Hematopoietic multipotent progenitor cell treated with erythropoietin and hydrocortisone succinate and interleukin-3 and kit ligand, for 4 days (in vitro differentiated cells): Measurements from ENCODE around the gene CASR.
A peak's percentile ranks its signal among the peaks of the same experiment; 100 is the strongest.

ENCODE experiments used
- DNase-seq: peaks from one replicate; pipeline ENCODE4 v3.0.0-alpha.2; 2015

Gene CASR

GRCh38 chr3:122217901-122218300 lies 34.4 kb downstream of the CASR start:
- DNase-seq, result no peak

DNA sequence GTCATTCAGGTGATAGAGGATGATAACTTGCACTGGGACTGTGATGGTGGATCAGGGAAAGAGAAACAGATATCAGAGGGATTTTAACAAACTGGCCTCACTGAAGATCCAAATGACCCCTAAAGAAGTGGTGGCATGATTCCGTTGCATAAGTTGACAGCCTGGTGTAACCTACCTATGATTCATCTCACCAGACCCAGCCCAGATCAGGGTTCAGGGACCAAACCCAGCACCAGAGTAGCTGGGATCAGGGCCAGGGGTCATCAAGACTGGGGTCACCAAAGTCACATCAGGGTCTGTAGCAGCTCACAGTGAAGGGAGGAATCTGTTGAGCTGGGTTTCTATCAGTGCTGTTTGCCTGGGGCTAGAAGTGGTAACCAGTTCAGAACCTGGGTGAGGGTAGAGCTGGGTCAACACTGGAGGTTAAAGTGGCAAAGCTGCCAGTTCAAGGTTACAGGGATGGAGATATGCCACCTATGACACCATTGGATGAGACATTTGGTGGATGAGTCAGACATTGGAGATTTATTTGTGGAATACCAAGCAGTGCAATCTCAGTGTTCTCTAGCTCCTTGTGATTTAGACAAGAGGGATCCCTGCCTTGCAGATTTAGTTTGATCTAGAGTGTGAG lies 35.9 kb downstream of the CASR start:
- no peak for DNase-seq

- no peak for DNase-seq
These were observed 43.7 kb downstream of the CASR start for GRCh38 chr3:122227036-122227781.

- no peak for DNase-seq
These were observed 46.7 kb downstream of the CASR start for GRCh38 chr3:122230174-122230573.

GRCh38 chr3:122231465-122232157 lies 48.1 kb downstream of the CASR start:
- no peak for DNase-seq

- no peak for DNase-seq
These were observed 49.0 kb downstream of the CASR start for GRCh38 chr3:122232485-122232884.

- peak; percentile 90 for DNase-seq
These were observed 49.9 kb downstream of the CASR start for GRCh38 chr3:122233101-122233952.

GRCh38 chr3:122234117-122234516 lies 50.6 kb downstream of the CASR start:
- DNase-seq, result no peak

- DNase-seq, result no peak
These were observed 51.7 kb downstream of the CASR start for GRCh38 chr3:122235147-122235546.

DNA sequence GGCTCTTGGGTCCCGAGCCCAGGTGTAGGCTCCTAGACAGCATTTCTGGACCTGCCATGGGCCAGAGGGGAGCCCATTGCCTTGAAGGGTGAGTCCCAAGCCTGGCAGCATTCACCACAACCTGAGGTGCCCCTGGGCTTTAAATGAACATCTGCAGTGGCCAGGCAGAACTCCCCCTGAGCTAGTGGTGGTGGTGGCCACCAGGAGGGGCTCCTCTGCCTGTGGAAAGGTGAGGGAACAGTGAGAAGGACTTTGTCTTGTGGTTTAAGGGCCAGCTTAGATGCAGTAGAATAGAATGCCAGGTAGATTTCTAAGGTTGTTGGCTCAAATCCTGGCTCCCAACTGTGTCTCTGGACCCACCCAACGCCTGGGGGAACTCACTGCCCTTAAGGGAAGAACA lies 55.6 kb downstream of the CASR start:
- no peak for DNase-seq

DNA sequence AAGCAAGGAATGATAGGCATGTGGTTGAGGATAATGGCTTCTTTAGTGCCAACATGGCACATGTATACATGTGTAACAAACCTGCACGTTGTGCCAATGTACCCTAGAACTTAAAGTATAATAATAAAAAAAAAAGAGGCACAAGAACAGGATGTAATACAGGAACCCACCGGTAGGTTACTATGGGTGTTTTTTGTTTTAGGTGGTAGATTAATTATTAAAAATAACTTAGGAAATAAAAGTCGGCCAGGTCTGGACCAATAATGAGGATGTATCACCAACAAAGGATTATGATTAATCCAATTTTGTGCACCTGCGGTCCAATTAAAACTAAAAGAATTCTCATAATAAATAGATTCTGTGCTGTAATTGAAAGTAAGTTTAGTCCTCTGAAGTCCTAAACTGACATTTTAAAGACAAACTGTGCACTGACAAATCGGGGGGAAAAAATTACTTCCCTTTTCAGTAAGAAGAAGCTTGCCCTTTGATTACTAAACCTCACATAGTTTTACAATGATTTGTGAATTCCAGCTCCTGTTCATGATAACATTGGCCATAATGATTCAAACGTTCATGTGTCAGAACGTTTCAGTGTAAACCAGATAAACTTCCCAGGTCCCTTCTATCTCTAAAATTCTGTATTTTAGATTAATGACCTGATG lies 62.2 kb downstream of the CASR start:
- DNase-seq, result peak; percentile 57

GRCh38 chr3:122246199-122246598 lies 62.7 kb downstream of the CASR start:
- no peak for DNase-seq

GRCh38 chr3:122247087-122247824 lies 63.8 kb downstream of the CASR start:
- peak; percentile 70 for DNase-seq

DNA sequence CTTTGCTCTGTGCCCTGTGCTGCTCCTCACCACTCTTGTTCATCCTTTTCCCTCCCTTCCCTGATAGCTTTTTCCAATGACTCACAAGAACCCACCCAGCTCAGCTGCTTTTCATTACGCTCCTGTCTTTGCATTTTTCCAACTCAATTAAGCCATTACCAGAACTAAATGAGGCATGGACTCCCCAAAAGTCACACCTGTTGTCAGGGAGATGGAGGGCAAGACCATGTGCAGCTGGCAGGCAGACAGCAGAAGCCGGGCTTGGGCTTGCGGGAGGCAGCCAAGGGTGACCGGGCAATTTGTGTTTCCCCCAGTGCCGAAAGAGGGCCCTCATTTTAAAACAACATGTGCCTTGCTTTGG lies 64.3 kb downstream of the CASR start:
- no peak for DNase-seq

DNA sequence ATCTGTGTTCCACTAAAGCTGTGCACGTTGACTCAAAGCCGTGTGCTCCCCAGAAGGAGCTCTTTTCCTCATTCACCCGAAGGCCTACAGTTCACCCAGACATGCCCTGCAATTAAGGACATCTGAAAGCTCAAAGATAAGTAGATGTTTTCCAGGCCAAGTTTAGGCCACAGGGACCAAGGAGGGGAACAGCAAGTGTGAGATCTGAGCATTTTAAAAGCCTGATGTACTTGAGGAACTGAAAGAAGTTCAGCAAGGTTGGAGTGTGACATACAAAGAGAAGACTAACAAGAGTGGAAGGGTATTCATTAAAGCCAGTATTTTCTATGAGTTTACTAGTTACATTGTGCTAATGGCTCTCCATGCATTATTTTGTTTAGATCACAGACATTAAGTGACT lies 68.0 kb downstream of the CASR start:
- no peak for DNase-seq

- DNase-seq, result no peak
These were observed 70.1 kb downstream of the CASR start for GRCh38 chr3:122253581-122253980.

GRCh38 chr3:122255757-122256439 lies 72.4 kb downstream of the CASR start:
- no peak for DNase-seq

DNA sequence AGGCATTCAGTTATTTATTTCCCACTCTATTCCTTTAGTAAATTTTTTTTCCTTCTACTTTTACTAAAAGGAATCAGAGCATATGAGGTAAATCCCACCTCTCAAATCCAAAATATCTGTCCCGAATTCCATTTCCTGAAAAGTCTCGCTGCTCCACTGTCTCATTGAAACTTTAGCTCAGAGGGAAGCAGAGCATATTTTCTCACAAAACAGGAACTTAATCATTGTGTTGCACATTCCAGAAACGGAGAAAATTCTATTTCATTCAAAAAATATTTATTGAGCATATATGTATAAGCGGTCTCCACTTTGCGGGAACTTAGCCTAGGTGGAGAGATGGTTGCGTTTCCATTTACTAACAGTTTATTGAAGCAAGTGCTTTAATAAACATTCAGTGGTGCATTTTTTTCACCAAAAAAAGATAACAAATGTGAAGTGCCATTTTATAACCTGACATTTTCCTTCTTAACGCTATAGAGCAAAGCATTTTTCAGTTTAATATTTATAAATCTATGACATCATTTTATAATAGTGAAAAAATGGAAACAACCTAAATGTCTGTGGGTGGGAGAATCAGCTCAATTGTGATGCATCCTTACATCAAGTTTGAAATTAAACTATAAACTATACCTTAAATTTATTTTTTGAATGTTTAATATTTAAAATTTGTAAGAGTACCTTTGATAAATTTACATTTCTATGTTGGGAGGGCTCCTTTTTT lies 74.3 kb downstream of the CASR start:
- DNase-seq, result no peak

- peak; percentile 88 for DNase-seq
These were observed 75.4 kb downstream of the CASR start for GRCh38 chr3:122258757-122259371.

DNA sequence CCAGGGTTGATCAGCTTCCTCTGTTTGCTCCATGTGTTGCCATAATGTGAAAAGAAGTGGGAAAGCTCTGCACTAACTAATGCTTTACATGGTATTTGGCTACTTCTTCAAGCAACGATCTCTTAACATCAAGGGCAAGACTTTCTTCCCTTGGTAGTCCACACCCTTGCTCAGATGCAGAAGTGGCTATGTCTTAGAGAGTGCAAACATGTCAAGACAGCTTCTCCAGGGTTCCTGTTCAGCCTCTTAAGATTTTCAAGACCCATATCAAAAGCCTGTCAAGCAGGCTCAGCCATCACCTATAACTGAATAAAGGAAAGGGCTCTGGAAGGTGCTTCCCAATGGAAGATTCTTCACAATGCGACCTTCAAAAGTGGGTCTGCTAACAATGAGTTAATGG lies 76.7 kb downstream of the CASR start:
- DNase-seq, result no peak
